Esophagus squamous epithelium (tissue), 4 donors: ENCODE data around the gene MYOM3.

ENCODE experiments used
- POLR2A ChIP-seq, 4 donors: fragments of 450-650 bp; IDR thresholded peaks; one replicate each; pipeline ENCODE4 v1.6.1; 2017; ENCODE audit warnings: antibody characterized with exemption in 4 of 4, mild to moderate bottlenecking in 4 of 4, moderate library complexity in 3 of 4
- TF ChIP-seq, protein P1 (sequence below), 6 experiments: fragments of 450-650 bp in 4 of 6; fragments of 200-600 bp in 2 of 6; sonication (generic) in 2 of 6; IDR thresholded peaks; one replicate each; pipeline ENCODE4 v1.5.1; 2016 to 2019; ENCODE audit warnings: antibody characterized with exemption in 6 of 6, mild to moderate bottlenecking in 4 of 6, moderate library complexity in 4 of 6

DNA sequence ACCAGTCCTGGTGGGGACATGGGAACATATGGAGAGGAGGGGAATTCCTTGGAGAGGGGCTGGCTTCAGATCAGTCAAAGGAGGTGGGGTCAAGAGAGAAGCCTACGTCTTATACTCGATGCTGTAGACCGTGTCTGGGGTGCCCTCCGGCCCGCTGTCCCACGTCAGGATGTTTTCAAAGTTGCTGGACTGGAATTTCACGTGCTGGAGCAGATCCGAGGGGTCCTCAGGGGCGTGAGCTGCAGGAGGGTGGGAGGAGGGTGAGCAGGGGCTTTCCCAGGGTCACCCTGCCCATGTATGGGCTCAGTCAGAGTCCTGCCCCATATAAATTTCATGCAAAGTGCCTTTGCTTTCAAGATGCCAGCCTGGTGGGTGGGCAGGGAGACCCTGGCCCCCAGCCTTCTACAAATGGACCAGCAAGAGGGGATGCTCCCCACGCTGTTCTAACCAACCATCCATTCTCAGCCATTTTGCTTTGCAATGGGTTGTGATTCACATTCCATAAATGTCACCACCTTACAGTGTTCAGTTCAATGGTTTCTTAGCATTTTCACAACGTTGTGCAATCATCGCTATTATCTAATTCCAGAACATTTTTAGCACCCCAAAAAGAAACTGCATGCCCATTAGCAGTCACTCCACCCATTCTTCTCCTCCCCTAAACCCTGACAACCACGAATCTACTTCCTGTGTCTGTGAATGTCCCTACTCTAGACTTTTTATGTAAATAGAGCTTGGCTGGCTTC is 26.7 kb upstream of the MYOM3 start:
- TF ChIP-seq, protein P1, sequence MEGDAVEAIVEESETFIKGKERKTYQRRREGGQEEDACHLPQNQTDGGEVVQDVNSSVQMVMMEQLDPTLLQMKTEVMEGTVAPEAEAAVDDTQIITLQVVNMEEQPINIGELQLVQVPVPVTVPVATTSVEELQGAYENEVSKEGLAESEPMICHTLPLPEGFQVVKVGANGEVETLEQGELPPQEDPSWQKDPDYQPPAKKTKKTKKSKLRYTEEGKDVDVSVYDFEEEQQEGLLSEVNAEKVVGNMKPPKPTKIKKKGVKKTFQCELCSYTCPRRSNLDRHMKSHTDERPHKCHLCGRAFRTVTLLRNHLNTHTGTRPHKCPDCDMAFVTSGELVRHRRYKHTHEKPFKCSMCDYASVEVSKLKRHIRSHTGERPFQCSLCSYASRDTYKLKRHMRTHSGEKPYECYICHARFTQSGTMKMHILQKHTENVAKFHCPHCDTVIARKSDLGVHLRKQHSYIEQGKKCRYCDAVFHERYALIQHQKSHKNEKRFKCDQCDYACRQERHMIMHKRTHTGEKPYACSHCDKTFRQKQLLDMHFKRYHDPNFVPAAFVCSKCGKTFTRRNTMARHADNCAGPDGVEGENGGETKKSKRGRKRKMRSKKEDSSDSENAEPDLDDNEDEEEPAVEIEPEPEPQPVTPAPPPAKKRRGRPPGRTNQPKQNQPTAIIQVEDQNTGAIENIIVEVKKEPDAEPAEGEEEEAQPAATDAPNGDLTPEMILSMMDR (IDR thresholded peaks at IDR 0.05): no peak
- no peak for TF ChIP-seq POLR2A (IDR thresholded peaks at IDR 0.05)
